HepG2 (cell line): ENCODE data around the gene ANKFY1. TPM values are rescaled to one million over a fixed set of nuclear protein-coding genes. Genes with fewer than 3 reads are reported as not detected.
A peak's percentile ranks its signal among the peaks of the same experiment; 100 is the strongest.

Experiments used
- ATAC-seq: fragments of 200-7000 bp; cut with Tn5 transposase; 3 replicates; pipeline ENCODE4 v1.9.1; 2020; ENCODE audit warnings: mild to moderate bottlenecking, moderate library complexity
- BruUV-seq: library from RNA; stranded (reverse); fragments of 400-500 nt; replicated peaks from 2 replicates; lab custom pipeline; 2021; lab: Mats Ljungman, UMichigan
- CTCF ChIA-PET: fragments of 300-600 bp; formaldehyde crosslinking; extraction: SDS; loops from one replicate; lab custom pipeline; 2021; ENCODE audit warnings: low total read pairs, inconsistent platforms, low intra/inter-chr PET ratio; lab: Yijun Ruan, JAX
- POLR2A ChIA-PET: fragments of 350-600 bp; sonication (Branson Sonifier 250); formaldehyde crosslinking; loops from one replicate; lab custom pipeline; 2020; ENCODE audit warnings: antibody characterized with exemption, inconsistent platforms; lab: Yijun Ruan, JAX
- DNase-seq: peaks from one replicate; pipeline ENCODE4 v3.0.0-alpha.2; 2015; ENCODE audit warnings: low spot score
- FAIRE-seq: peaks from 3 replicates; lab custom pipeline; 2011; peaks lifted over from hg19 to GRCh38; lab: Jason Lieb, UNC
- H2AFZ ChIP-seq: one replicate; pipeline ENCODE4 v1.6.1; 2011; ENCODE audit warnings: low read length, inconsistent platforms
- H3K27ac ChIP-seq: fragments of 300-600 bp; 3 replicates; pipeline ENCODE4 v1.8.0; 2011; ENCODE audit warnings: mixed run types, mild to moderate bottlenecking, mixed read lengths, low read length, inconsistent platforms; ENCODE audit not compliant: insufficient read depth; ENCODE audit errors: extremely low read length
- H3K27me3 ChIP-seq, 2 experiments: fragments of 200-600 bp in 1 of 2; 2 replicates in 1 of 2; 3 replicates in 1 of 2; pipeline versions ENCODE4 v1.6.0 to v1.8.0; 2011; ENCODE audit warnings: low read length in 2 of 2, mild to moderate bottlenecking in 2 of 2, moderate library complexity in 2 of 2, inconsistent platforms in 1 of 2; ENCODE audit not compliant: insufficient read depth in 2 of 2, control insufficient read depth in 1 of 2
- H3K36me3 ChIP-seq, 2 experiments: fragments of 200-600 bp in 1 of 2; replicated peaks in 1 of 2; 2 replicates in 1 of 2; 3 replicates in 1 of 2; pipeline versions ENCODE4 v1.5.1 to v1.8.0; 2011; ENCODE audit warnings: low read length in 2 of 2, inconsistent platforms in 1 of 2; ENCODE audit not compliant: insufficient read depth in 2 of 2, control insufficient read depth in 1 of 2
- H3K4me1 ChIP-seq: 2 replicates; pipeline ENCODE4 v1.5.1; 2012; ENCODE audit warnings: low read length, inconsistent platforms; ENCODE audit not compliant: insufficient read depth
- H3K4me2 ChIP-seq: 2 replicates; pipeline ENCODE4 v1.6.0; 2011; ENCODE audit warnings: low read depth, low read length, inconsistent platforms
- H3K4me3 ChIP-seq, 3 experiments: fragments of 200-600 bp in 1 of 3; sonication (generic), shearing (Covaris generic) in 1 of 3; replicated peaks in 1 of 3; 2 replicates each; pipeline ENCODE4 v1.5.1; 2011 to 2016; ENCODE audit warnings: low read length in 3 of 3, inconsistent platforms in 2 of 3, low read depth in 2 of 3, mild to moderate bottlenecking in 2 of 3, control low read depth in 1 of 3, mixed read lengths in 1 of 3; ENCODE audit not compliant: insufficient read depth in 1 of 3
- H3K79me2 ChIP-seq: one replicate; pipeline ENCODE4 v1.6.1; 2011; ENCODE audit warnings: low read length, inconsistent platforms; ENCODE audit not compliant: insufficient read depth
- H3K9ac ChIP-seq: 2 replicates; pipeline ENCODE4 v1.6.0; 2011; ENCODE audit warnings: mild to moderate bottlenecking, low read depth, low read length, inconsistent platforms; ENCODE audit not compliant: insufficient read depth
- H3K9me3 ChIP-seq: 2 replicates; pipeline ENCODE4 v1.5.1; 2012; ENCODE audit warnings: mild to moderate bottlenecking, low read length
- H4K20me1 ChIP-seq: 2 replicates; pipeline ENCODE4 v1.6.0; 2011; ENCODE audit warnings: inconsistent platforms, mild to moderate bottlenecking, low read length, moderate library complexity; ENCODE audit not compliant: insufficient read depth
- ARNT2 ChIP-seq: sonication (generic); formaldehyde crosslinking; IDR thresholded peaks from 2 replicates; pipeline ENCODE4 v1.8.0; 2022; ENCODE audit warnings: mild to moderate bottlenecking, low read depth, missing genetic modification reagents, moderate library complexity
- EHMT2 ChIP-seq: fragments of 200-600 bp; sonication (generic); IDR thresholded peaks from 2 replicates; pipeline ENCODE4 v1.7.0; 2017; ENCODE audit warnings: antibody characterized with exemption, low read depth, low read length, borderline replicate concordance
- NFE2L2 ChIP-seq: fragments of 150-350 bp; IDR thresholded peaks from 2 replicates; pipeline ENCODE4 v1.6.1; 2014; ENCODE audit warnings: low read length
- NFIB ChIP-seq: sonication (generic); formaldehyde crosslinking; IDR thresholded peaks from 2 replicates; pipeline ENCODE4 v1.9.0; 2021; ENCODE audit warnings: missing genetic modification reagents, mild to moderate bottlenecking, borderline replicate concordance
- ZFP62 ChIP-seq: sonication (generic); formaldehyde crosslinking; IDR thresholded peaks from 2 replicates; pipeline ENCODE4 v1.4.0; 2020; ENCODE audit warnings: missing genetic modification reagents
- ZNF652 ChIP-seq: IDR thresholded peaks from 2 replicates; pipeline ENCODE4 v1.6.1; 2016; ENCODE audit warnings: low read depth, borderline replicate concordance
- ZNF761 ChIP-seq: sonication (generic); formaldehyde crosslinking; conservative IDR thresholded peaks from 2 replicates; pipeline ENCODE4 v1.4.0; 2020; ENCODE audit warnings: mild to moderate bottlenecking, missing genetic modification reagents
- ZSCAN20 ChIP-seq: sonication (generic); formaldehyde crosslinking; IDR thresholded peaks from 2 replicates; pipeline ENCODE4 v1.4.0; 2020; ENCODE audit warnings: missing genetic modification reagents, mild to moderate bottlenecking, borderline replicate concordance
- ZSCAN9 ChIP-seq: IDR thresholded peaks from 2 replicates; pipeline ENCODE4 v1.6.1; 2016; ENCODE audit warnings: borderline replicate concordance
- WGBS: methylation state at CpG from one replicate; pipeline ENCODE4 v1.1.6; 2017; ENCODE audit warnings: low lambda C conversion rate; 5-methylcytosine and 5-hydroxymethylcytosine counted together
- in situ Hi-C: cut with HindIII; loops from 2 replicates; pipeline ENCODE4 v1.10.0; 2017; ENCODE audit warnings: low pct_unique_long_range_greater_than_20kb; ENCODE audit not compliant: extremely low pct_ligation_motif_present
- intact Hi-C: fragments of 100-400 bp; cut with micrococcal nuclease; formaldehyde crosslinking; loops from one replicate; pipeline ENCODE4 v1.10.0; 2022; ENCODE audit not compliant: unreplicated experiment
- polyA plus RNA-seq, 8 experiments: library from polyadenylated mRNA; depleted of rRNA in 3 of 8; stranded (reverse) in 7 of 8; unstranded in 1 of 8; fragments of >200 nt; fragmentation: Illumina TruSeq in 4 of 8; extraction: Trizol in 4 of 8; gene quantifications; 2 replicates each; pipeline versions ENCODE4 v1.2.1 to v1.2.3, GENCODE V29; 2011 to 2016; ENCODE audit warnings: low read depth in 4 of 8, missing spikeins in 1 of 8, mixed read lengths in 1 of 8; ENCODE audit not compliant: insufficient read depth in 1 of 8
- total RNA-seq, 5 experiments: library from RNA; depleted of rRNA; stranded (reverse); fragments of >200 nt; fragmentation: Illumina TruSeq; extraction: Trizol; gene quantifications; 2 replicates each; pipeline ENCODE4 v1.2.3, GENCODE V29; 2016; ENCODE audit warnings: low read depth in 1 of 5
- TF ChIP-seq, protein P1 (sequence below): sonication (generic); formaldehyde crosslinking; IDR thresholded peaks from 2 replicates; pipeline ENCODE4 v1.4.0; 2020; ENCODE audit warnings: missing genetic modification reagents
- TF ChIP-seq, protein P2 (sequence below): sonication (generic); formaldehyde crosslinking; IDR thresholded peaks from 2 replicates; pipeline ENCODE4 v1.4.0; 2020; ENCODE audit warnings: missing genetic modification reagents

Gene ANKFY1
- total and polyA plus RNA-seq, 2 of the 13 experiments (the other 11 are each of a cell fraction or from before 2014, with no cell fraction given): 11.9 to 16.8 TPM

DNA sequence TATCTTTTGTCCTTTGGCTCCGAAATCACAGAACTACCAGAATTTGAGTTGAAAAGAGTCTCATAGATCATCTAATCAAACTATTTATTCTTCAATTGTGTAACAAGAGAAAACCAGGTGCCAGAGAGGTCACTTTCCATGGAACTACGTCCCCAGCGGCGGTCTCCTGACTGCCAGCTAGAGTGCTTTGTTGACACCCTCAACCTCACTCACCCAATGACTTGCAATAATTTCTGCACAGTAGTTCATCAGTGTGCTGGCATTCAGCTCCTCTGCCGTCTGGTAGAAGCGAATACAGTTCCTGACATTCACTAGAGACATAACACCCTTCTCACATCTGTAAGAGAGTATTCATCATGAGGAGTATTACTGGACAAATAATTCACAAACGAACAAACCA is 54.2 kb downstream of the ANKFY1 start:
- ATAC-seq (no peak), DNase-seq (no peak), FAIRE-seq (no peak)
- no peak overlapping the region for H3K9ac ChIP-seq
- no TSS peak for BruUV-seq
- ChIA-PET CTCF (no interaction called here), POLR2A (no interaction called here)
- no peak for TF ChIP-seq ZNF652
- TF ChIP-seq, protein P1, sequence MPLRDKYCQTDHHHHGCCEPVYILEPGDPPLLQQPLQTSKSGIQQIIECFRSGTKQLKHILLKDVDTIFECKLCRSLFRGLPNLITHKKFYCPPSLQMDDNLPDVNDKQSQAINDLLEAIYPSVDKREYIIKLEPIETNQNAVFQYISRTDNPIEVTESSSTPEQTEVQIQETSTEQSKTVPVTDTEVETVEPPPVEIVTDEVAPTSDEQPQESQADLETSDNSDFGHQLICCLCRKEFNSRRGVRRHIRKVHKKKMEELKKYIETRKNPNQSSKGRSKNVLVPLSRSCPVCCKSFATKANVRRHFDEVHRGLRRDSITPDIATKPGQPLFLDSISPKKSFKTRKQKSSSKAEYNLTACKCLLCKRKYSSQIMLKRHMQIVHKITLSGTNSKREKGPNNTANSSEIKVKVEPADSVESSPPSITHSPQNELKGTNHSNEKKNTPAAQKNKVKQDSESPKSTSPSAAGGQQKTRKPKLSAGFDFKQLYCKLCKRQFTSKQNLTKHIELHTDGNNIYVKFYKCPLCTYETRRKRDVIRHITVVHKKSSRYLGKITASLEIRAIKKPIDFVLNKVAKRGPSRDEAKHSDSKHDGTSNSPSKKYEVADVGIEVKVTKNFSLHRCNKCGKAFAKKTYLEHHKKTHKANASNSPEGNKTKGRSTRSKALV (CRISPR knock-in tag): no peak
- TF ChIP-seq ZFP62 (CRISPR knock-in tag): no peak
- TF ChIP-seq ZSCAN20 (CRISPR knock-in tag): no peak
- TF ChIP-seq ARNT2 (CRISPR knock-in tag): no peak
- TF ChIP-seq NFE2L2: 0 out of 2 replicates have a peak, but pooled peaks have one; percentile 24
- in situ Hi-C loops: loop anchor here (10.0 kb wide), 1 partner anchor 205 kb away; no protein-coding TSS in a partner anchor
- H2AFZ ChIP-seq: no peak overlapping the region
- no peaks in the 10 kb centered on the region for H3K9me3 ChIP-seq
- H3K4me1 ChIP-seq: 0 out of 2 replicates have a peak, but pooled peaks cover 5% of the 10 kb centered on the region
- H3K27ac ChIP-seq: no peak overlapping the region
- intact Hi-C loops: no loop called here
- no peaks in the 10 kb centered on the region for H4K20me1 ChIP-seq
- WGBS: 95% methylated on average over 7 of the region's 7 CpGs
- no peak overlapping the region for H3K4me3 ChIP-seq
- peaks cover 2% of the 10 kb centered on the region for H3K79me2 ChIP-seq
- no peaks in the 10 kb centered on the region for H3K27me3 ChIP-seq
- peaks cover 11 to 48% of the 10 kb centered on the region in 2 experiments for H3K36me3 ChIP-seq
- no peak overlapping the region for H3K4me2 ChIP-seq

GRCh38 chr17:4208238-4208637 is 55.5 kb downstream of the ANKFY1 start:
- Histone ChIP-seq H3K79me2 (no peaks in the 10 kb centered on the region), H3K36me3 (peaks cover 13 to 49% of the 10 kb centered on the region in 2 experiments), H3K27me3 (no peaks in the 10 kb centered on the region), H3K9ac (no peak overlapping the region), H3K27ac (no peak overlapping the region), H4K20me1 (no peaks in the 10 kb centered on the region), H3K4me2 (no peak overlapping the region), H3K9me3 (no peaks in the 10 kb centered on the region), H2AFZ (no peak overlapping the region), H3K4me3 (no peak overlapping the region), H3K4me1 (0 out of 2 replicates have a peak, but pooled peaks cover 5% of the 10 kb centered on the region)
- in situ Hi-C loops: loop anchor here (10.0 kb wide), 1 partner anchor 207 kb away; no protein-coding TSS in a partner anchor
- ChIA-PET CTCF (no interaction called here), POLR2A (no interaction called here)
- DNase-seq (no peak), ATAC-seq (no peak), FAIRE-seq (no peak)
- 78% methylated on average over 4 of the region's 4 CpGs for WGBS
- intact Hi-C loops: no loop called here
- BruUV-seq: no TSS peak
- no peak for TF ChIP-seq NFIB (CRISPR knock-in tag)
- TF ChIP-seq EHMT2: no peak
- TF ChIP-seq, protein P2, sequence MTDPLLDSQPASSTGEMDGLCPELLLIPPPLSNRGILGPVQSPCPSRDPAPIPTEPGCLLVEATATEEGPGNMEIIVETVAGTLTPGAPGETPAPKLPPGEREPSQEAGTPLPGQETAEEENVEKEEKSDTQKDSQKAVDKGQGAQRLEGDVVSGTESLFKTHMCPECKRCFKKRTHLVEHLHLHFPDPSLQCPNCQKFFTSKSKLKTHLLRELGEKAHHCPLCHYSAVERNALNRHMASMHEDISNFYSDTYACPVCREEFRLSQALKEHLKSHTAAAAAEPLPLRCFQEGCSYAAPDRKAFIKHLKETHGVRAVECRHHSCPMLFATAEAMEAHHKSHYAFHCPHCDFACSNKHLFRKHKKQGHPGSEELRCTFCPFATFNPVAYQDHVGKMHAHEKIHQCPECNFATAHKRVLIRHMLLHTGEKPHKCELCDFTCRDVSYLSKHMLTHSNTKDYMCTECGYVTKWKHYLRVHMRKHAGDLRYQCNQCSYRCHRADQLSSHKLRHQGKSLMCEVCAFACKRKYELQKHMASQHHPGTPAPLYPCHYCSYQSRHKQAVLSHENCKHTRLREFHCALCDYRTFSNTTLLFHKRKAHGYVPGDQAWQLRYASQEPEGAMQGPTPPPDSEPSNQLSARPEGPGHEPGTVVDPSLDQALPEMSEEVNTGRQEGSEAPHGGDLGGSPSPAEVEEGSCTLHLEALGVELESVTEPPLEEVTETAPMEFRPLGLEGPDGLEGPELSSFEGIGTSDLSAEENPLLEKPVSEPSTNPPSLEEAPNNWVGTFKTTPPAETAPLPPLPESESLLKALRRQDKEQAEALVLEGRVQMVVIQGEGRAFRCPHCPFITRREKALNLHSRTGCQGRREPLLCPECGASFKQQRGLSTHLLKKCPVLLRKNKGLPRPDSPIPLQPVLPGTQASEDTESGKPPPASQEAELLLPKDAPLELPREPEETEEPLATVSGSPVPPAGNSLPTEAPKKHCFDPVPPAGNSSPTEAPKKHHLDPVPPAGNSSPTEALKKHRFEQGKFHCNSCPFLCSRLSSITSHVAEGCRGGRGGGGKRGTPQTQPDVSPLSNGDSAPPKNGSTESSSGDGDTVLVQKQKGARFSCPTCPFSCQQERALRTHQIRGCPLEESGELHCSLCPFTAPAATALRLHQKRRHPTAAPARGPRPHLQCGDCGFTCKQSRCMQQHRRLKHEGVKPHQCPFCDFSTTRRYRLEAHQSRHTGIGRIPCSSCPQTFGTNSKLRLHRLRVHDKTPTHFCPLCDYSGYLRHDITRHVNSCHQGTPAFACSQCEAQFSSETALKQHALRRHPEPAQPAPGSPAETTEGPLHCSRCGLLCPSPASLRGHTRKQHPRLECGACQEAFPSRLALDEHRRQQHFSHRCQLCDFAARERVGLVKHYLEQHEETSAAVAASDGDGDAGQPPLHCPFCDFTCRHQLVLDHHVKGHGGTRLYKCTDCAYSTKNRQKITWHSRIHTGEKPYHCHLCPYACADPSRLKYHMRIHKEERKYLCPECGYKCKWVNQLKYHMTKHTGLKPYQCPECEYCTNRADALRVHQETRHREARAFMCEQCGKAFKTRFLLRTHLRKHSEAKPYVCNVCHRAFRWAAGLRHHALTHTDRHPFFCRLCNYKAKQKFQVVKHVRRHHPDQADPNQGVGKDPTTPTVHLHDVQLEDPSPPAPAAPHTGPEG (CRISPR knock-in tag): no peak
- no peak for TF ChIP-seq ZSCAN9 (CRISPR knock-in tag)
- no peak for TF ChIP-seq ZNF761 (CRISPR knock-in tag)
